Measurements from ENCODE around the gene C19orf38.

- TF ChIP-seq, protein P1, sequence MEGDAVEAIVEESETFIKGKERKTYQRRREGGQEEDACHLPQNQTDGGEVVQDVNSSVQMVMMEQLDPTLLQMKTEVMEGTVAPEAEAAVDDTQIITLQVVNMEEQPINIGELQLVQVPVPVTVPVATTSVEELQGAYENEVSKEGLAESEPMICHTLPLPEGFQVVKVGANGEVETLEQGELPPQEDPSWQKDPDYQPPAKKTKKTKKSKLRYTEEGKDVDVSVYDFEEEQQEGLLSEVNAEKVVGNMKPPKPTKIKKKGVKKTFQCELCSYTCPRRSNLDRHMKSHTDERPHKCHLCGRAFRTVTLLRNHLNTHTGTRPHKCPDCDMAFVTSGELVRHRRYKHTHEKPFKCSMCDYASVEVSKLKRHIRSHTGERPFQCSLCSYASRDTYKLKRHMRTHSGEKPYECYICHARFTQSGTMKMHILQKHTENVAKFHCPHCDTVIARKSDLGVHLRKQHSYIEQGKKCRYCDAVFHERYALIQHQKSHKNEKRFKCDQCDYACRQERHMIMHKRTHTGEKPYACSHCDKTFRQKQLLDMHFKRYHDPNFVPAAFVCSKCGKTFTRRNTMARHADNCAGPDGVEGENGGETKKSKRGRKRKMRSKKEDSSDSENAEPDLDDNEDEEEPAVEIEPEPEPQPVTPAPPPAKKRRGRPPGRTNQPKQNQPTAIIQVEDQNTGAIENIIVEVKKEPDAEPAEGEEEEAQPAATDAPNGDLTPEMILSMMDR (conservative IDR thresholded peaks at IDR 0.05): no peak
- no peak for TF ChIP-seq ZFX (IDR thresholded peaks at IDR 0.05)
Measured at GRCh38 chr19:10915130-10916091, 67.2 kb downstream of the C19orf38 start.
